Endodermal cell (in vitro differentiated cells): ENCODE data around the gene RYR3. TPM values are rescaled to one million over a fixed set of nuclear protein-coding genes. Genes with fewer than 3 reads are reported as not detected.

Experiments used
- DNase-seq: peaks from one replicate; pipeline ENCODE4 v3.0.0-alpha.2; 2017
- H3K27ac ChIP-seq: 2 replicates; pipeline ENCODE4 v1.5.1; 2013; ENCODE audit warnings: mild to moderate bottlenecking, low read depth, low read length, moderate library complexity
- H3K27me3 ChIP-seq: 2 replicates; pipeline ENCODE4 v1.6.1; 2013; ENCODE audit warnings: mild to moderate bottlenecking, low read length, moderate library complexity; ENCODE audit not compliant: insufficient read depth, control insufficient read depth, poor library complexity, severe bottlenecking
- H3K36me3 ChIP-seq: 2 replicates; pipeline ENCODE4 v1.7.0; 2013; ENCODE audit warnings: mild to moderate bottlenecking, low read length, moderate library complexity; ENCODE audit not compliant: control insufficient read depth, insufficient read depth
- H3K4me1 ChIP-seq: one replicate; pipeline ENCODE4 v1.7.0; 2013; ENCODE audit warnings: low read length; ENCODE audit not compliant: control insufficient read depth, insufficient read depth
- H3K4me3 ChIP-seq: 2 replicates; pipeline ENCODE4 v1.5.1; 2013; ENCODE audit warnings: mild to moderate bottlenecking, low read length, moderate library complexity
- H3K9ac ChIP-seq: 2 replicates; pipeline ENCODE4 v1.6.1; 2013; ENCODE audit warnings: mild to moderate bottlenecking, low read length, moderate library complexity; ENCODE audit not compliant: poor library complexity, severe bottlenecking; ENCODE audit errors: extremely low read depth
- H3K9me3 ChIP-seq: 2 replicates; pipeline ENCODE4 v1.6.1; 2013; ENCODE audit warnings: mild to moderate bottlenecking, low read length, moderate library complexity; ENCODE audit not compliant: control insufficient read depth
- H3K27ac Mint-ChIP-seq: 2 replicates; pipeline ENCODE4 v1.8.0; 2020; ENCODE audit warnings: mixed read lengths
- H3K27me3 Mint-ChIP-seq: 2 replicates; pipeline ENCODE4 v1.8.0; 2021; ENCODE audit warnings: mild to moderate bottlenecking, mixed read lengths; ENCODE audit not compliant: insufficient read depth
- H3K36me3 Mint-ChIP-seq: 2 replicates; pipeline ENCODE4 v1.8.0; 2020; ENCODE audit warnings: low read depth, mixed read lengths
- H3K4me1 Mint-ChIP-seq: 2 replicates; pipeline ENCODE4 v1.8.0; 2020; ENCODE audit warnings: mixed read lengths
- H3K4me3 Mint-ChIP-seq: 2 replicates; pipeline ENCODE4 v1.8.0; 2020; ENCODE audit warnings: mild to moderate bottlenecking, moderate library complexity, mixed read lengths
- H3K9me3 Mint-ChIP-seq: 2 replicates; pipeline ENCODE4 v1.8.0; 2020; ENCODE audit warnings: mild to moderate bottlenecking, mixed read lengths
- WGBS, 2 experiments: methylation state at CpG; one replicate each; pipeline versions ENCODE4 v1.1.5 to v1.1.7; 2013; ENCODE audit warnings: missing lambda C conversion rate in 2 of 2, mixed read lengths in 1 of 2; ENCODE audit not compliant: insufficient coverage in 1 of 2, insufficient read length in 1 of 2; 5-methylcytosine and 5-hydroxymethylcytosine counted together
- total RNA-seq, 2 donors: library from RNA; stranded (reverse); fragmentation: NEBNext Ultra II Directional in 1 of 2; extraction: Animal tissue kit (Norgen Biotek cat#: 25700) in 1 of 2; gene quantifications; 2 replicates in 1 of 2; 3 replicates in 1 of 2; pipeline ENCODE4 v1.2.1, GENCODE V29; 2021
- TF ChIP-seq, protein P1 (sequence below): fragments of 200-600 bp; sonication (generic); conservative IDR thresholded peaks from 2 replicates; pipeline ENCODE4 v1.5.0; 2021; ENCODE audit warnings: antibody characterized with exemption, mild to moderate bottlenecking

The RYR3 gene
- total RNA-seq, 2 donors from 2014 or later, result 0.71 to 1.4 TPM

DNA sequence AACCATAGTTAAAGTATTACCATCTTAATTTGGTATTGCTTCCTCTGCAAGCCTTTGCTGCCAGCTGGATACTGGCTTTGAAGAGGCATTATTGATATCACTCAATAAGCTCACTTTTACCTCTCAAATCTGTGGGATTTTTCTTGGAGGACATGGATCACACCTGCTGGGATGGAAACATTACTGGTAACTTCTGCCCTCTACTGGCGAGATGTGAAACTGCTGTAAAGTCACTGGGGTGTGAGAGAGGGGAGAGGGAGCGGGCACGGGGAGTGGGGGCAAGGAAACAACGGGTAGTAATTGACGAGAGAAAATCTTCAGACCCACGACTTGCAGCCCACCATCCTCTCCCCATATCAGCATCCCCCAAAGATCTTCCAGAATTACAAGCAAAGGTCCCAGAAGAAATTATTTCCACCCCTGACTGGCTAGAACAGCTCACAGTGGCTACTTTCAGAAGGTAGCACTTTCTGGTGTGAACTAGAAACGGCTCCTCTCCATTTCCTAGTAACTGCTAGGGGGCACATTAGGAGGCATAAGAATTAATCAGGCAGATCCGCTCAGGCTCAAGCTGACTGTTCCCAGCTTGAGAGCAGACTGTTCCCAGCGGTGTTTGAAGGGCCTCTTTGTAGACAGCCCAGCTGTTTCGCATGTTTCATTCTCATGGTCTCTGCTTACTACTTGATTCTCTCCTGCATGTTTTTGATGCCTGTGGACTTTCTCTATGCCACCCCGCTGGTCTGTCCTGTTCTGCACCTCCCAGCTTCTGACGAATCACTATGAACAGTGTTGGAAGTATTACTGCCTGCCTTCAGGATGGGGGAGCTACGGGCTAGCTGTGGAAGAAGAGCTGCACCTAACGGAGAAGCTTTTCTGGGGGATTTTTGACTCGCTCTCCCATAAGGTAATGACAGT lies 427.2 kb downstream of the RYR3 start:
- no peaks in the 10 kb centered on the region for H3K36me3 ChIP-seq
- TF ChIP-seq, protein P1, sequence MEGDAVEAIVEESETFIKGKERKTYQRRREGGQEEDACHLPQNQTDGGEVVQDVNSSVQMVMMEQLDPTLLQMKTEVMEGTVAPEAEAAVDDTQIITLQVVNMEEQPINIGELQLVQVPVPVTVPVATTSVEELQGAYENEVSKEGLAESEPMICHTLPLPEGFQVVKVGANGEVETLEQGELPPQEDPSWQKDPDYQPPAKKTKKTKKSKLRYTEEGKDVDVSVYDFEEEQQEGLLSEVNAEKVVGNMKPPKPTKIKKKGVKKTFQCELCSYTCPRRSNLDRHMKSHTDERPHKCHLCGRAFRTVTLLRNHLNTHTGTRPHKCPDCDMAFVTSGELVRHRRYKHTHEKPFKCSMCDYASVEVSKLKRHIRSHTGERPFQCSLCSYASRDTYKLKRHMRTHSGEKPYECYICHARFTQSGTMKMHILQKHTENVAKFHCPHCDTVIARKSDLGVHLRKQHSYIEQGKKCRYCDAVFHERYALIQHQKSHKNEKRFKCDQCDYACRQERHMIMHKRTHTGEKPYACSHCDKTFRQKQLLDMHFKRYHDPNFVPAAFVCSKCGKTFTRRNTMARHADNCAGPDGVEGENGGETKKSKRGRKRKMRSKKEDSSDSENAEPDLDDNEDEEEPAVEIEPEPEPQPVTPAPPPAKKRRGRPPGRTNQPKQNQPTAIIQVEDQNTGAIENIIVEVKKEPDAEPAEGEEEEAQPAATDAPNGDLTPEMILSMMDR, result peak; percentile 89
- H3K4me3 ChIP-seq, result no peak overlapping the region
- no peaks in the 10 kb centered on the region for H3K9me3 ChIP-seq
- no peaks in the 10 kb centered on the region for H3K4me1 ChIP-seq
- H3K27me3 ChIP-seq, result no peaks in the 10 kb centered on the region
- no peak overlapping the region for H3K27ac ChIP-seq
- H3K9me3 Mint-ChIP-seq, result no peaks in the 10 kb centered on the region
- peak; percentile 87 for DNase-seq
- H3K4me1 Mint-ChIP-seq, result peaks cover 9% of the 10 kb centered on the region
- H3K4me3 Mint-ChIP-seq, result peak overlapping the region; percentile 39
- H3K9ac ChIP-seq, result no peak overlapping the region
- no peaks in the 10 kb centered on the region for H3K27me3 Mint-ChIP-seq
- no peaks in the 10 kb centered on the region for H3K36me3 Mint-ChIP-seq
- WGBS, 2 experiments, result 41 to 46% methylated on average over 3 to 15 of the region's 15 CpGs
- H3K27ac Mint-ChIP-seq, result peak overlapping the region; percentile 10

DNA sequence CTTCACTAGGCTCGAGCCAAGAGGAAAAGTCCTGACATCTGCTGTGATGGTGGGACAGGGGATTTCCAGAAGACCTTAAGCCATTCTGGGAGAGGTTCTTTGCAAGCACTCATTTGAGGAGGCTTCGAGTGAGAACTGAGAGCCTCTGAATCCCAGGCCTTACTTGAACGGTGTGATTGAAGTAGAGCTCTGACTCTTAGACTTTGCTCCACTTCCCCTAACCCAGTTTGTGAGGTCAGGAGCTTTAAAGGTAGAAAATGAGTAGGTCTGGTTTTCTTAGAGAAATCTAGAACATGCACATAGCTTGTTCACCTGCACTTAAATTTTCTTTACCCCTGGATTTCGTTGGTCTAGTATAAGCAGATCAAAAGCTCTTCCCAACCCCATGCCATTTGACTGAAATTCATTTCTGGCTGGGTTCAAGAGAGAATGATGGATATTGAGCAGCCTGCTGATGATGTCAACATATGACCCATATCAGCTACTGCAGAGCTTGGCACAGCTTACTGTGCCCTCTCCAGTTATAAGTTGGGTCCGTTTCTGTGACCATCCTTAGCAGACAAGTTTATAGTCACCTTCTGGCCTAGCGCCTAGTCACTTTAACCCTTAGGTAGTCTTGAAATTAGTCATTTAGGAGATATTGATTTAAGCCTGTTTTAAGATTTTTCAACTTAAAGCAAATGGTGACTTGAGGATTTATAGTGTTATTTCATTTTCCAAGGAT lies 428.3 kb downstream of the RYR3 start:
- TF ChIP-seq, protein P1, result no peak
- no peaks in the 10 kb centered on the region for H3K27me3 Mint-ChIP-seq
- H3K4me3 Mint-ChIP-seq, result no peak overlapping the region
- no peaks in the 10 kb centered on the region for H3K27me3 ChIP-seq
- H3K4me3 ChIP-seq, result no peak overlapping the region
- whole genome bisulfite sequencing, 2 experiments, result 96 to 100% methylated on average over 2 to 6 of the region's 6 CpGs
- H3K9ac ChIP-seq, result no peak overlapping the region
- peaks cover 9% of the 10 kb centered on the region for H3K4me1 Mint-ChIP-seq
- H3K27ac Mint-ChIP-seq, result no peak overlapping the region
- no peaks in the 10 kb centered on the region for H3K9me3 ChIP-seq
- no peaks in the 10 kb centered on the region for H3K4me1 ChIP-seq
- no peaks in the 10 kb centered on the region for H3K9me3 Mint-ChIP-seq
- DNase-seq, result no peak
- no peak overlapping the region for H3K27ac ChIP-seq
- H3K36me3 Mint-ChIP-seq, result no peaks in the 10 kb centered on the region
- H3K36me3 ChIP-seq, result no peaks in the 10 kb centered on the region

GRCh38 chr15:33742306-33742705 lies 431.5 kb downstream of the RYR3 start:
- Histone ChIP-seq H3K27ac (no peak overlapping the region), H3K9me3 (no peaks in the 10 kb centered on the region), H3K9ac (no peak overlapping the region), H3K4me1 (no peaks in the 10 kb centered on the region), H3K4me3 (no peak overlapping the region), H3K36me3 (no peaks in the 10 kb centered on the region), H3K27me3 (no peaks in the 10 kb centered on the region)
- Mint-ChIP-seq H3K27ac (no peak overlapping the region), H3K4me3 (no peak overlapping the region), H3K9me3 (no peaks in the 10 kb centered on the region), H3K36me3 (no peaks in the 10 kb centered on the region), H3K27me3 (no peaks in the 10 kb centered on the region), H3K4me1 (peaks cover 8% of the 10 kb centered on the region)
- no peak for DNase-seq
- TF ChIP-seq, protein P1, result no peak
- WGBS, 2 experiments, result 95 to 96% methylated on average over 3 of the region's 3 CpGs
